GM19238 (cell line): ENCODE results near the gene NFYB.
"Not testable (repeated sequence)": the region's sequence is repeated elsewhere in the genome, so short reads cannot be mapped to it uniquely, and the experiment has no call there.

Source experiments
- DNase-seq: peaks from one replicate; pipeline ENCODE4 v3.0.0; 2011; ENCODE audit warnings: low spot score; ENCODE audit not compliant: insufficient read length

The NFYB gene

GRCh38 chr12:104115587-104115975 is 22.4 kb downstream of the NFYB start:
- no peak for DNase-seq

- DNase-seq, result not testable (repeated sequence)
Observed at GRCh38 chr12:104114834-104115586, 23.0 kb downstream of the NFYB start.

- DNase-seq, result no peak
Observed at GRCh38 chr12:104109446-104110271, 28.4 kb downstream of the NFYB start.

- DNase-seq, result peak; percentile 41
Observed at GRCh38 chr12:104108755-104109445, 29.1 kb downstream of the NFYB start.

- no peak for DNase-seq
Observed at GRCh38 chr12:104106965-104107364, 31.0 kb downstream of the NFYB start.

- DNase-seq, result no peak
Observed at GRCh38 chr12:104105461-104105860, 32.5 kb downstream of the NFYB start.

- DNase-seq, result no peak
Observed at GRCh38 chr12:104097954-104098353, 40.1 kb downstream of the NFYB start.

- no peak for DNase-seq
Observed at GRCh38 chr12:104095289-104095688, 42.7 kb downstream of the NFYB start.

- no peak for DNase-seq
Observed at GRCh38 chr12:104094284-104094683, 43.7 kb downstream of the NFYB start.

GRCh38 chr12:104091136-104091535 is 46.9 kb downstream of the NFYB start:
- DNase-seq, result no peak

GRCh38 chr12:104090685-104091084 is 47.3 kb downstream of the NFYB start:
- DNase-seq, result no peak

GRCh38 chr12:104083769-104084475 is 54.1 kb downstream of the NFYB start:
- DNase-seq, result no peak

GRCh38 chr12:104080764-104081163 is 57.2 kb downstream of the NFYB start:
- DNase-seq, result no peak

- DNase-seq, result no peak
Observed at GRCh38 chr12:104079024-104079423, 59.0 kb downstream of the NFYB start.

- no peak for DNase-seq
Observed at GRCh38 chr12:104073699-104074098, 64.3 kb downstream of the NFYB start.

- no peak for DNase-seq
Observed at GRCh38 chr12:104072099-104072498, 65.9 kb downstream of the NFYB start.
